NT2/D1 (cell line): Measurements from ENCODE around the gene NADK.

Source experiments
- DNase-seq: peaks from one replicate; pipeline ENCODE4 v3.0.0-alpha.2; 2011; ENCODE audit warnings: low read depth, low spot score
- H3K27me3 ChIP-seq: 2 replicates; pipeline ENCODE4 v1.6.0; 2011; ENCODE audit warnings: mild to moderate bottlenecking; ENCODE audit not compliant: insufficient read length, insufficient read depth
- H3K36me3 ChIP-seq: 2 replicates; pipeline ENCODE4 v1.6.1; 2011; ENCODE audit warnings: mild to moderate bottlenecking, low read length, mixed read lengths; ENCODE audit not compliant: insufficient read depth, insufficient read length
- H3K4me1 ChIP-seq: 2 replicates; pipeline ENCODE4 v1.5.1; 2011; ENCODE audit not compliant: insufficient read depth, insufficient read length
- H3K4me3 ChIP-seq: 2 replicates; pipeline ENCODE4 v1.5.1; 2011; ENCODE audit warnings: low read depth; ENCODE audit not compliant: insufficient read length
- H3K9ac ChIP-seq: 2 replicates; pipeline ENCODE4 v1.6.0; 2011; ENCODE audit warnings: low read depth; ENCODE audit not compliant: insufficient read length
- H3K9me3 ChIP-seq: 2 replicates; pipeline ENCODE4 v1.5.1; 2011; ENCODE audit warnings: mild to moderate bottlenecking, low read length; ENCODE audit not compliant: insufficient read depth
- SUZ12 ChIP-seq: IDR thresholded peaks from 2 replicates; pipeline ENCODE4 v1.6.1; 2011; ENCODE audit not compliant: insufficient read length, insufficient read depth; ENCODE audit errors: extremely low read depth
- YY1 ChIP-seq: IDR thresholded peaks from 2 replicates; pipeline ENCODE4 v1.6.1; 2011; ENCODE audit not compliant: insufficient read length, insufficient read depth
- ZNF274 ChIP-seq: IDR thresholded peaks from 2 replicates; pipeline ENCODE4 v1.6.1; 2011; ENCODE audit warnings: mild to moderate bottlenecking, low read depth, low read length

The NADK gene

DNA sequence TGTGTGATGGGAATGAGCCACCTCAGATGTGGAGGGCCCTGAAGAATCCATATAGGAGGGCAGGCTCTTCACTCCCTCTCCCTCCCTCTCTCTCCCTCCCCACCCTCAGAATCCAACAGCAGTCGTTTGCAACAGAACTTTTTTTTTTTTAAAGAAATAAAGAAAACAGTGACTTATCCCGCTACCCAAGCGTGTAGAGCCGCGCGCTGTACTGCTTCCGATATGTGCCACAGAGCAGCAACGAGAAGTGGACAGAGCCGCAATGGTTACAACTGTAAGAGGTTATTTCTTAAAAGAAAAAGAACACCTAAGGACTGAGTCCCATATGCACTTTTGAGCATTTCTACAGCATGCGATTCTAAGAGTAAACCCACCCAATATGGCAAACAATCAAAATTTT is 7.4 kb upstream of the NADK start:
- H3K27me3 ChIP-seq: no peaks in the 10 kb centered on the region
- H3K4me1 ChIP-seq: peaks cover 15% of the 10 kb centered on the region
- TF ChIP-seq ZNF274 (no peak), YY1 (no peak), SUZ12 (no peak)
- H3K36me3 ChIP-seq: peaks cover 57% of the 10 kb centered on the region
- no peaks in the 10 kb centered on the region for H3K9me3 ChIP-seq
- H3K4me3 ChIP-seq: no peak overlapping the region
- H3K9ac ChIP-seq: no peak overlapping the region
- no peak for DNase-seq

DNA sequence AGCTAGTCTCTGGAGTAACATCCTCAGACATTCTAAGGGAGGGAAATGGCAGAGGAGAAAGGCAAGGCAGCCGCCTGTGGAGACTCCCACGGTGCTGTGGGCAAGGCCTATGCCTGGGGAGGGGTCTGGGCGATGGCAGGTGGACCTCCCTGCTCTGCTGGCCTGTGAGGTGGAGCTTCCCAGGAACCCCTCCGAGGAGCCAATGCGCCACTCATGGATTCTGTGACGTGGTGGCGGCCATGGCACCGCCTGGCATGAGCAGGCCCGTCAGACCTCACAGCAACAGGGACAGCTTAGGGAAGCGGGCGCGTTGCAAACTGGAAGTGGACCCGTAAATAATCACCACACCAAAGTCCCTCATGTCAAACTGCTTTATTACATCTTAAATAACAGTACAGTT is 6.7 kb upstream of the NADK start:
- Histone ChIP-seq H3K4me3 (no peak overlapping the region), H3K36me3 (peaks cover 49% of the 10 kb centered on the region), H3K4me1 (peaks cover 21% of the 10 kb centered on the region), H3K27me3 (no peaks in the 10 kb centered on the region), H3K9ac (no peak overlapping the region), H3K9me3 (no peaks in the 10 kb centered on the region)
- TF ChIP-seq ZNF274: no peak
- no peak for TF ChIP-seq SUZ12
- TF ChIP-seq YY1: no peak
- no peak for DNase-seq

DNA sequence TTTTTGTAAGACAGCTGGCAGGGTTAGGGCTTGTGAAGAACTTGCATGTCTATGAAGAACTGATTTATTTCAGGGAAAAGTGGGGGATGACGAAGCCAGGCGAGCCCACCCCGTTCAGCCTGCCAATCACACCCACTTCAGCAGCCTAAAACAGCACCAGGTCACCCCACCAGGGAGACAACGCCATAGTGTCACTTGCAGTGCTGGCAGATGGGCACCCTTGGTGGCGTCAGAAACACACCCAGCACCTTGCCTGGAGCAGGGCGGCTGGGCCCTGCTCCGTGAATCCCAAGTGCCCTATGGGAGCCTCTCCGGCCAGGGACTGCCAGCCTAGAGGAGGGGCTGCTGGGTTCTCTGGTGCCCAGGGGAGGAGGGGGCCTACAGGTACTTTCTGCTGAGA is 5.0 kb upstream of the NADK start:
- no peak for TF ChIP-seq ZNF274
- no peak for TF ChIP-seq YY1
- TF ChIP-seq SUZ12: no peak
- no peak overlapping the region for H3K9ac ChIP-seq
- H3K36me3 ChIP-seq: peaks cover 36% of the 10 kb centered on the region
- H3K4me1 ChIP-seq: peaks cover 21% of the 10 kb centered on the region
- H3K4me3 ChIP-seq: no peak overlapping the region
- no peaks in the 10 kb centered on the region for H3K9me3 ChIP-seq
- DNase-seq: no peak
- no peaks in the 10 kb centered on the region for H3K27me3 ChIP-seq

DNA sequence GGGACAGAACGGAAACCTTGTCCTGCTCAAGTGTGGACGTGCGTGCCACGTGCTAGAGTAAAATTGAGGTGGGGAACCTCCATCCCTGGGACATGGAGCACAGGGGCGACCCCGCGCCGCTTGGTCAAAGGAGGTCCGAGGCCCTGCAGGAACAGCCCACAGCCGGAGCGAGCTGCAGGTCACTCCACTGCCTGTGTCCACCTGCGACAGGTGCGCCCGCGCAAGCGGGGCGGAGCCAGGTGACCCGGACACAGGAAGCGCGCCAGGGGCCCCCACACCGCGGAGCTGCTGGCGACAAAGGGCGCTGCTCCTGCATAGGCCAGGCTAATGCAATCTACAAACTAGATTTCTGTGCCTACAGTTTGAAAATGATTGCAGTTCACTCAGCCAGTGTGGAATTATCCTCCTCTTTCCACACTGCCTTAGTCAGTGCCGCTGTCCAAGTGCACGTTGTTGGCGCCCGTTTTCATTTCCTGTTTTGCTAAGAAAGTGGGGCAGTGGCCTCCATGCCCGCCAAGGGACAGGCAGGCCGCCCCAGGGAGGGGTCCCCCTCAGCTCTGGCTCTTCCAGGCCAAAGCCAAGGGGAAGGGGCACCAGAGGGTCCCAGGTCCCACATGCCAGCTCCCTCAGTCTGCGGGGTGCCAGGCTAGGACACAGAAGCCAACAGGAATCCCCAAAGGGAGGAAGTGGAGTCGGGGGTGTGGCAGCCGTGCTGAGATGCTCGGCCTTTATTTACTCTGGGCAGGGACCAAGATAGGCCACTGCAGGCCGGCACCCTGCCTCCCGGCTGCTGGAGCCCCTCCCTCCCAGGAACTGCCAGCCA is 4.3 kb upstream of the NADK start:
- peaks cover 29% of the 10 kb centered on the region for H3K36me3 ChIP-seq
- no peak for TF ChIP-seq ZNF274
- no peak for TF ChIP-seq SUZ12
- TF ChIP-seq YY1: no peak
- H3K4me3 ChIP-seq: no peak overlapping the region
- DNase-seq: no peak
- H3K27me3 ChIP-seq: no peaks in the 10 kb centered on the region
- H3K4me1 ChIP-seq: peaks cover 21% of the 10 kb centered on the region
- H3K9me3 ChIP-seq: no peaks in the 10 kb centered on the region
- H3K9ac ChIP-seq: peak overlapping the region; percentile 8

DNA sequence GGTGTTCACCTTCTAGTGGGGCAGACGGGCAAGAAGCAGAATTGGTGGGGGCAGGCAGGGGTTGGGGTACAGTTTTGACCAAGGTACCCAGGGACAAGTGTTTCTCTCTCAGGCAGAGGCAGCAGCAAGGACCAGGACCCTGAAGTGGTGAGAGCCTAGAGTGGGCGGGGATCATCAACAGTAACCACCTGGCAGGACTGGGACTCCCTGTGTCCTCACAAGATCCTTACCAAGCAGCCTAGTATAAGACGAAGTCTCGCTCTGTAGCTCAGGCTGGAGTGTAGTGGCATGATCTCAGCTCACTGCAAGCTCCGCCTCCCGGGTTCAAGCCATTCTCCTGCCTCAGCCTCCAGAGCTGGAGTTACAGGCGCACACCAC is 3.2 kb upstream of the NADK start:
- no peak for DNase-seq
- Histone ChIP-seq H3K36me3 (peaks cover 21% of the 10 kb centered on the region), H3K4me1 (peaks cover 24% of the 10 kb centered on the region), H3K9me3 (no peaks in the 10 kb centered on the region), H3K27me3 (no peaks in the 10 kb centered on the region), H3K9ac (no peak overlapping the region), H3K4me3 (no peak overlapping the region)
- no peak for TF ChIP-seq ZNF274
- TF ChIP-seq YY1: no peak
- TF ChIP-seq SUZ12: no peak

DNA sequence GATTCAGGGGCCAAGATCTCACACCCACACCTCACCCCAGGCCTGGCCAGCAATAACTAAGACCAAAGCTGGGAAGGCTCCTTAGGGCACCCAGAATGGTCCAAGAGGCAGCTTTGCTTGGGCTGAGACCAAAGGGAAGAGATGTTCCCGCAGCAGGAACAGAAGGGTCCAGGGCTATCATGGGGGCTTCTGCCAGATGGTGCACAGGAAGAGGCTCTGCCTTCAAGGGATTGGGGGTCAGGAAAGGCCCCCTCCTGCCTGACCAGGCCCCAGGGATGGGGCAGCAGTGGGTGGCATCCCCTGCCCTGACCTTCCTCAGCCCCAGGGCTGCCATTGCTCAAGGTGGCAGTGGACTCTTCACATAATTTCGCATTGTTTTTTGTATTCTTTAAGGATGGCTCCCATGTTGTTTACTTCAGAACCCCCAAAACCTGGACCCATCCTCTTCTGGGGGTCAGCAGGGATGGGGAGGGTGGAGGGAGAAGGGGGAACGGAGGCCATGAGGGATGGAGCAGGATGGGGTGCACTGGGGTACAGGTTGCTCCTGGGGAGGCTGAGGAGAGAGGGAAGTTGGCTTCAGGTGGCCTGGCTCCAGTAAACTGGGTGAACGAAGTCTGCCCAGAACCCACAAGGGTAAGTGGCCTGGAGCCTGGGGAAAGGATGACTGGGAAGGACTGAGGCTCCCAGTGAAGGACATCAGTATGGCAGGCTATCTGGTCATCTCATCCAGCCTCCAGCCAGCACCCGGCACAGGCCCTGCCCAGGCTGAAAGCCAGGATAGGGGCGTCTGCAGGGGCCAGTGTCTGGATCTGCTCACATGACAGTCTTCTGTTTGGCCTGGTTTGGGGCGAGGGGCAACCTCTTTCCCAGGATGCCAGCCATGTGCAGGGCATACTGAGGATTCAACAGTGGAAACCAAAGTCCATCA is 2.6 kb upstream of the NADK start:
- Histone ChIP-seq H3K9ac (no peak overlapping the region), H3K36me3 (peaks cover 18% of the 10 kb centered on the region), H3K9me3 (no peaks in the 10 kb centered on the region), H3K4me1 (peaks cover 25% of the 10 kb centered on the region), H3K4me3 (no peak overlapping the region), H3K27me3 (no peaks in the 10 kb centered on the region)
- no peak for DNase-seq
- TF ChIP-seq ZNF274 (no peak), SUZ12 (no peak), YY1 (no peak)
